ENCODE results near the gene GSK3A.

DNA sequence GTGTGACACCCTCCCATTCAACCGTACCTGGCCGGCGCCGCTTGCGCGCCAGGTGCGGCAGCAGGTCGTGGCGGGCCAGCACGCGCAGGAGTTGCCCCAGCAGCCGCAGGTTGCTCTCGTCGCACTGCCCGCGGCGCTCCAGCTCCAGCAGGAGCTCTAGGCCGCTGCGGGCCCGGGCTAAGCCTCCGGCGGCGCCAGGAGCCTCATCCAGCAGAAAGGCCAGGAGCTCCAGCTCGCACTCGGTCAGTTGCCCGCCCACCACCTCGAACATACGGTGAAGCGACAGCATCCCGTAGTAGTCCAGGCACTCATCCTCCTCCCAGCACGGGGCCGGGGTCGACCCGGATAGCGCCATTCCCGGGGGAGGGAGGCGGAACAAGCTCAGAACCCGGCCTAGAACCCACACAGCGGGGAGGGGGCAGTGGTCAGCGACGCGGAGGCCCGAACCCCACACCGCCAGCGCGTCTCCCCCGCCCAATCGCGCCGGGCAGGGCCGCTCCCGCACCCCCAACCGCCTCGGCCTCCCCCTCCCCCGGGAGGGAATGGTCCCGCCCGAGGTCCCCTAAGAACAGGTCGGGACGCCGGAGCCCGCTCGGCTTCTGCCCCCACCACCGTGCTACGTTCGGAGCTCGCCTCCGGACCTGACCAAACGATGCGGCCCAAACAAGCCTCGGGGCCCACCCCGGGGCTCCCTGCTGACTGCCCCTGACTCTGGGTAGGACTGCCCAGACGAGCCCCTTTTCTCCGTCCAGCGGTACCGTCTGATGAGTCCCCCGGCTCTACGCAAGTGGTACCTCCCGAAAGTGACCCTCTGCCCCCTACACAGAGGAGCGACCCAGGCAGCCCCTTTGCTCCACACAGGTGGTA is 25.5 kb downstream of the GSK3A start:
- TF ChIP-seq, protein P1, sequence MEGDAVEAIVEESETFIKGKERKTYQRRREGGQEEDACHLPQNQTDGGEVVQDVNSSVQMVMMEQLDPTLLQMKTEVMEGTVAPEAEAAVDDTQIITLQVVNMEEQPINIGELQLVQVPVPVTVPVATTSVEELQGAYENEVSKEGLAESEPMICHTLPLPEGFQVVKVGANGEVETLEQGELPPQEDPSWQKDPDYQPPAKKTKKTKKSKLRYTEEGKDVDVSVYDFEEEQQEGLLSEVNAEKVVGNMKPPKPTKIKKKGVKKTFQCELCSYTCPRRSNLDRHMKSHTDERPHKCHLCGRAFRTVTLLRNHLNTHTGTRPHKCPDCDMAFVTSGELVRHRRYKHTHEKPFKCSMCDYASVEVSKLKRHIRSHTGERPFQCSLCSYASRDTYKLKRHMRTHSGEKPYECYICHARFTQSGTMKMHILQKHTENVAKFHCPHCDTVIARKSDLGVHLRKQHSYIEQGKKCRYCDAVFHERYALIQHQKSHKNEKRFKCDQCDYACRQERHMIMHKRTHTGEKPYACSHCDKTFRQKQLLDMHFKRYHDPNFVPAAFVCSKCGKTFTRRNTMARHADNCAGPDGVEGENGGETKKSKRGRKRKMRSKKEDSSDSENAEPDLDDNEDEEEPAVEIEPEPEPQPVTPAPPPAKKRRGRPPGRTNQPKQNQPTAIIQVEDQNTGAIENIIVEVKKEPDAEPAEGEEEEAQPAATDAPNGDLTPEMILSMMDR (IDR thresholded peaks at IDR 0.05), result no peak
- TF ChIP-seq POLR2AphosphoS5 (IDR thresholded peaks at IDR 0.05; ENCODE audit: low read depth, low read length) (no peak), TCF7L2 (IDR thresholded peaks at IDR 0.05; ENCODE audit: low read depth, low read length) (no peak)

Data from Panc1 (cell line).